ENCODE measurements around the gene HIPK3. TPM values are rescaled to one million over a fixed set of nuclear protein-coding genes. Genes with fewer than 3 reads are reported as not detected.

The HIPK3 gene
- total RNA-seq, 1 experiment from 2014 or later: 51.4 TPM

GRCh38 chr11:33383075-33383919, 126.1 kb downstream of the HIPK3 start:
- intact Hi-C loops (cut with micrococcal nuclease): no loop called here
- BruUV-seq (replicated peaks): no TSS peak
- ChIA-PET CTCF (interaction anchor here (0.5 to 0.6 kb wide), 3 partner anchors 14 to 1017 kb away, joined by 3 to 4 read pairs (median 3); no protein-coding TSS in a partner anchor), POLR2A (no interaction called here)
- no peak for TF ChIP-seq CTCF (IDR thresholded peaks at IDR 0.05; ENCODE audit: unreplicated experiment)
- Mint-ChIP-seq H3K4me1 (ENCODE audit: insufficient read depth, unreplicated experiment) (no peaks in the 10 kb centered on the region), H3K27me3 (ENCODE audit: insufficient read depth, unreplicated experiment) (peaks cover 15% of the 10 kb centered on the region), H3K27ac (ENCODE audit: low read depth, unreplicated experiment) (no peak overlapping the region), H3K36me3 (ENCODE audit: insufficient read depth, unreplicated experiment) (no peaks in the 10 kb centered on the region), H3K4me3 (ENCODE audit: unreplicated experiment) (no peak overlapping the region), H3K9me3 (ENCODE audit: unreplicated experiment) (peaks cover 6% of the 10 kb centered on the region)
- no peak for DNase-seq (ENCODE audit: unreplicated experiment)

GRCh38 chr11:33383920-33384209, 126.7 kb downstream of the HIPK3 start:
- intact Hi-C loops (cut with micrococcal nuclease): no loop called here
- TF ChIP-seq CTCF (IDR thresholded peaks at IDR 0.05; ENCODE audit: unreplicated experiment): no peak
- POLR2A ChIA-PET: no interaction called here

GRCh38 chr11:33384220-33384619, 127.0 kb downstream of the HIPK3 start:
- Mint-ChIP-seq H3K4me1 (ENCODE audit: insufficient read depth, unreplicated experiment) (no peaks in the 10 kb centered on the region), H3K27me3 (ENCODE audit: insufficient read depth, unreplicated experiment) (peaks cover 6% of the 10 kb centered on the region), H3K9me3 (ENCODE audit: unreplicated experiment) (peaks cover 6% of the 10 kb centered on the region), H3K4me3 (ENCODE audit: unreplicated experiment) (no peak overlapping the region), H3K36me3 (ENCODE audit: insufficient read depth, unreplicated experiment) (no peaks in the 10 kb centered on the region), H3K27ac (ENCODE audit: low read depth, unreplicated experiment) (no peak overlapping the region)
- intact Hi-C loops (cut with micrococcal nuclease): no loop called here
- no TSS peak for BruUV-seq (replicated peaks)
- CTCF ChIA-PET: interaction anchor here (0.5 to 0.7 kb wide), 2 partner anchors 13 to 170 kb away, joined by 3 read pairs; no protein-coding TSS in a partner anchor
- TF ChIP-seq CTCF (IDR thresholded peaks at IDR 0.05; ENCODE audit: unreplicated experiment): no peak
- POLR2A ChIA-PET: no interaction called here
- no peak for DNase-seq (ENCODE audit: unreplicated experiment)

More at GRCh38 chr11:33383920-33384209, 126.7 kb downstream of the HIPK3 start:
- no peak for DNase-seq (ENCODE audit: unreplicated experiment)
- Mint-ChIP-seq H3K9me3 (ENCODE audit: unreplicated experiment) (peaks cover 6% of the 10 kb centered on the region), H3K4me3 (ENCODE audit: unreplicated experiment) (no peak overlapping the region), H3K36me3 (ENCODE audit: insufficient read depth, unreplicated experiment) (no peaks in the 10 kb centered on the region), H3K4me1 (ENCODE audit: insufficient read depth, unreplicated experiment) (no peaks in the 10 kb centered on the region), H3K27ac (ENCODE audit: low read depth, unreplicated experiment) (no peak overlapping the region), H3K27me3 (ENCODE audit: insufficient read depth, unreplicated experiment) (peaks cover 9% of the 10 kb centered on the region)
- no TSS peak for BruUV-seq (replicated peaks)
- CTCF ChIA-PET: interaction anchor here (0.5 kb wide), 1 partner anchor 1017 kb away, joined by 4 read pairs; no protein-coding TSS in a partner anchor

GRCh38 chr11:33387581-33387980, 130.4 kb downstream of the HIPK3 start:
- ChIA-PET CTCF (interaction anchor here (0.6 kb wide), 1 partner anchor 19 kb away, joined by 3 read pairs; no protein-coding TSS in a partner anchor), POLR2A (no interaction called here)
- Mint-ChIP-seq H3K27ac (ENCODE audit: low read depth, unreplicated experiment) (no peak overlapping the region), H3K36me3 (ENCODE audit: insufficient read depth, unreplicated experiment) (no peaks in the 10 kb centered on the region), H3K9me3 (ENCODE audit: unreplicated experiment) (peaks cover 6% of the 10 kb centered on the region), H3K4me3 (ENCODE audit: unreplicated experiment) (no peak overlapping the region), H3K27me3 (ENCODE audit: insufficient read depth, unreplicated experiment) (peaks cover 4% of the 10 kb centered on the region), H3K4me1 (ENCODE audit: insufficient read depth, unreplicated experiment) (no peaks in the 10 kb centered on the region)
- TF ChIP-seq CTCF (IDR thresholded peaks at IDR 0.05; ENCODE audit: unreplicated experiment): no peak
- no peak for DNase-seq (ENCODE audit: unreplicated experiment)
- intact Hi-C loops (cut with micrococcal nuclease): no loop called here
- no TSS peak for BruUV-seq (replicated peaks)
